ENCODE measurements around the gene SPO11. TPM values are rescaled to one million over a fixed set of nuclear protein-coding genes. Genes with fewer than 3 reads are reported as not detected.

The SPO11 gene
- total RNA-seq, 3 donors from 2014 or later (not counting 1 experiment from before 2014, with no cell fraction given) = not detected

GRCh38 chr20:57306747-57307146 is 22.9 kb upstream of the SPO11 start:
- no peaks in the 10 kb centered on the region for H3K27me3 ChIP-seq (ENCODE audit: control insufficient read depth, insufficient read depth, low read length)
- no peak for TF ChIP-seq CTCF (IDR thresholded peaks at IDR 0.05)
- Mint-ChIP-seq H3K4me3 (no peak overlapping the region), H3K27me3 (ENCODE audit: low read depth in 2 of 2) (peaks cover 11 to 30% of the 10 kb centered on the region in 2 donors), H3K4me1 (no peaks in the 10 kb centered on the region), H3K27ac (no peak overlapping the region), H3K9me3 (no peaks in the 10 kb centered on the region), H3K36me3 (no peaks in the 10 kb centered on the region)
- H3K9me3 ChIP-seq (ENCODE audit: control insufficient read depth, insufficient read depth, low read length) = no peaks in the 10 kb centered on the region
- ATAC-seq (no peak), DNase-seq (no peak)
- no peaks in the 10 kb centered on the region for H3K4me1 ChIP-seq (ENCODE audit: control insufficient read depth, insufficient read depth, low read length)
- intact Hi-C loops (cut with micrococcal nuclease) = no loop called here
- no peaks in the 10 kb centered on the region for H3K36me3 ChIP-seq (ENCODE audit: control insufficient read depth, insufficient read depth, low read length)
- no peak overlapping the region for H3K27ac ChIP-seq (ENCODE audit: low read length)
- no peak overlapping the region for H3K4me3 ChIP-seq (ENCODE audit: low read length)
- 90% methylated on average over 5 of the region's 5 CpGs for WGBS (ENCODE audit: insufficient coverage)

GRCh38 chr20:57308451-57309271 is 20.9 kb upstream of the SPO11 start:
- Histone ChIP-seq H3K9me3 (ENCODE audit: control insufficient read depth, insufficient read depth, low read length) (no peaks in the 10 kb centered on the region), H3K4me3 (ENCODE audit: low read length) (no peak overlapping the region), H3K4me1 (ENCODE audit: control insufficient read depth, insufficient read depth, low read length) (no peaks in the 10 kb centered on the region), H3K27me3 (ENCODE audit: control insufficient read depth, insufficient read depth, low read length) (no peaks in the 10 kb centered on the region), H3K27ac (ENCODE audit: low read length) (no peak overlapping the region), H3K36me3 (ENCODE audit: control insufficient read depth, insufficient read depth, low read length) (no peaks in the 10 kb centered on the region)
- Mint-ChIP-seq H3K27me3 (ENCODE audit: low read depth in 2 of 2) (peaks cover 7 to 30% of the 10 kb centered on the region in 2 donors), H3K4me3 (no peak overlapping the region), H3K27ac (no peak overlapping the region), H3K36me3 (no peaks in the 10 kb centered on the region), H3K4me1 (no peaks in the 10 kb centered on the region), H3K9me3 (no peaks in the 10 kb centered on the region)
- intact Hi-C loops (cut with micrococcal nuclease) = no loop called here
- ATAC-seq (no peak), DNase-seq (no peak)
- no peak for TF ChIP-seq CTCF (IDR thresholded peaks at IDR 0.05)
- 72% methylated on average over 11 of the region's 13 CpGs for WGBS (ENCODE audit: insufficient coverage)

GRCh38 chr20:57309544-57310115 is 20.0 kb upstream of the SPO11 start:
- Mint-ChIP-seq H3K9me3 (no peaks in the 10 kb centered on the region), H3K4me1 (no peaks in the 10 kb centered on the region), H3K36me3 (no peaks in the 10 kb centered on the region), H3K27ac (no peak overlapping the region), H3K4me3 (no peak overlapping the region), H3K27me3 (ENCODE audit: low read depth in 2 of 2) (peaks cover 9 to 36% of the 10 kb centered on the region in 2 donors)
- intact Hi-C loops (cut with micrococcal nuclease) = no loop called here
- ATAC-seq (no peak), DNase-seq (no peak)
- Histone ChIP-seq H3K27me3 (ENCODE audit: control insufficient read depth, insufficient read depth, low read length) (no peaks in the 10 kb centered on the region), H3K27ac (ENCODE audit: low read length) (no peak overlapping the region), H3K9me3 (ENCODE audit: control insufficient read depth, insufficient read depth, low read length) (no peaks in the 10 kb centered on the region), H3K36me3 (ENCODE audit: control insufficient read depth, insufficient read depth, low read length) (no peaks in the 10 kb centered on the region), H3K4me3 (ENCODE audit: low read length) (no peak overlapping the region), H3K4me1 (ENCODE audit: control insufficient read depth, insufficient read depth, low read length) (no peaks in the 10 kb centered on the region)
- WGBS (ENCODE audit: insufficient coverage) = 76% methylated on average over 9 of the region's 9 CpGs
- no peak for TF ChIP-seq CTCF (IDR thresholded peaks at IDR 0.05)

Measured in natural killer cell (primary cell).